H9 (cell line): Measurements from ENCODE around the gene LDLRAP1. TPM values are rescaled to one million over a fixed set of nuclear protein-coding genes. Genes with fewer than 3 reads are reported as not detected.

Source experiments
- DNase-seq: peaks from one replicate; pipeline ENCODE4 v3.0.0-alpha.2; 2017
- H2AFZ ChIP-seq: one replicate; pipeline ENCODE4 v1.6.1; 2013; ENCODE audit warnings: mild to moderate bottlenecking, low read length, control low read depth, moderate library complexity
- H2AK5ac ChIP-seq: 2 replicates; pipeline ENCODE4 v1.6.1; 2013; ENCODE audit warnings: low read length, control low read depth, mixed read lengths; ENCODE audit not compliant: insufficient read length
- H2BK120ac ChIP-seq: one replicate; pipeline ENCODE4 v1.6.1; 2013; ENCODE audit warnings: low read depth, mild to moderate bottlenecking, low read length, control low read depth, inconsistent platforms; ENCODE audit not compliant: poor library complexity, severe bottlenecking
- H2BK12ac ChIP-seq: 2 replicates; pipeline ENCODE4 v1.6.1; 2013; ENCODE audit warnings: low read length, control low read depth, mixed read lengths, low read depth; ENCODE audit not compliant: insufficient read length
- H2BK15ac ChIP-seq: 2 replicates; pipeline ENCODE4 v1.6.1; 2013; ENCODE audit warnings: low read depth, low read length, control low read depth
- H2BK20ac ChIP-seq: one replicate; pipeline ENCODE4 v1.6.1; 2013; ENCODE audit warnings: low read depth, mild to moderate bottlenecking, low read length, control low read depth, inconsistent platforms; ENCODE audit not compliant: poor library complexity, severe bottlenecking
- H2BK5ac ChIP-seq: 2 replicates; pipeline ENCODE4 v1.6.1; 2013; ENCODE audit warnings: low read length, control low read depth, mixed read lengths; ENCODE audit not compliant: insufficient read length
- H3K14ac ChIP-seq: 2 replicates; pipeline ENCODE4 v1.6.1; 2013; ENCODE audit warnings: low read length, control low read depth; ENCODE audit not compliant: insufficient read depth
- H3K18ac ChIP-seq: 2 replicates; pipeline ENCODE4 v1.6.1; 2013; ENCODE audit warnings: low read depth, mild to moderate bottlenecking, mixed read lengths, low read length, control low read depth; ENCODE audit not compliant: insufficient read length
- H3K23ac ChIP-seq: 2 replicates; pipeline ENCODE4 v1.6.1; 2013; ENCODE audit warnings: low read length, control low read depth, mixed read lengths, low read depth; ENCODE audit not compliant: insufficient read length
- H3K23me2 ChIP-seq: 2 replicates; pipeline ENCODE4 v1.6.1; 2013; ENCODE audit warnings: low read depth, mild to moderate bottlenecking, mixed read lengths, low read length, control low read depth; ENCODE audit not compliant: insufficient read length, poor library complexity, severe bottlenecking
- H3K27ac ChIP-seq: 2 replicates; pipeline ENCODE4 v1.5.1; 2013; ENCODE audit warnings: low read length, control low read depth, mixed read lengths, low read depth; ENCODE audit not compliant: insufficient read length
- H3K27me3 ChIP-seq: 2 replicates; pipeline ENCODE4 v1.6.1; 2013; ENCODE audit warnings: low read length, control low read depth, inconsistent platforms; ENCODE audit not compliant: insufficient read depth
- H3K4ac ChIP-seq: 2 replicates; pipeline ENCODE4 v1.6.1; 2013; ENCODE audit warnings: low read depth, mild to moderate bottlenecking, control low read depth, inconsistent platforms, low read length, moderate library complexity
- H3K4me1 ChIP-seq: 2 replicates; pipeline ENCODE4 v1.6.1; 2013; ENCODE audit warnings: low read length, control low read depth, inconsistent platforms; ENCODE audit not compliant: insufficient read depth
- H3K4me2 ChIP-seq: 2 replicates; pipeline ENCODE4 v1.6.1; 2013; ENCODE audit warnings: low read length, control low read depth, mixed read lengths; ENCODE audit not compliant: insufficient read length, insufficient read depth
- H3K56ac ChIP-seq: 2 replicates; pipeline ENCODE4 v1.6.1; 2013; ENCODE audit warnings: low read depth, mild to moderate bottlenecking, mixed read lengths, low read length, control low read depth; ENCODE audit not compliant: insufficient read length
- H3K79me1 ChIP-seq: 2 replicates; pipeline ENCODE4 v1.6.1; 2013; ENCODE audit warnings: low read depth, mild to moderate bottlenecking, moderate library complexity, low read length, control low read depth, inconsistent platforms; ENCODE audit not compliant: insufficient read depth, poor library complexity, severe bottlenecking
- H3K79me2 ChIP-seq: 2 replicates; pipeline ENCODE4 v1.6.1; 2013; ENCODE audit warnings: low read length, control low read depth, inconsistent platforms; ENCODE audit not compliant: insufficient read depth
- H3K9ac ChIP-seq: 2 replicates; pipeline ENCODE4 v1.6.1; 2013; ENCODE audit warnings: low read length, control low read depth, mixed read lengths; ENCODE audit not compliant: insufficient read length; ENCODE audit errors: extremely low read depth
- H3K9me3 ChIP-seq: one replicate; pipeline ENCODE4 v1.6.1; 2013; ENCODE audit warnings: low read depth, low read length, inconsistent platforms; ENCODE audit not compliant: control insufficient read depth
- H3T11ph ChIP-seq: one replicate; pipeline ENCODE4 v1.6.1; 2013; ENCODE audit warnings: mild to moderate bottlenecking, low read length, control low read depth, inconsistent platforms
- H4K20me1 ChIP-seq: one replicate; pipeline ENCODE4 v1.6.1; 2013; ENCODE audit not compliant: control insufficient read depth, insufficient read length, insufficient read depth
- H4K5ac ChIP-seq: 2 replicates; pipeline ENCODE4 v1.6.1; 2013; ENCODE audit warnings: low read depth, mild to moderate bottlenecking, mixed read lengths, low read length, control low read depth; ENCODE audit not compliant: insufficient read length
- H4K8ac ChIP-seq: replicated peaks from 2 replicates; pipeline ENCODE4 v1.6.1; 2013; ENCODE audit warnings: low read length, control low read depth, mixed read lengths, low read depth; ENCODE audit not compliant: insufficient read length
- H4K91ac ChIP-seq: 2 replicates; pipeline ENCODE4 v1.6.1; 2013; ENCODE audit warnings: low read depth, mild to moderate bottlenecking, moderate library complexity, mixed read lengths, low read length, control low read depth; ENCODE audit not compliant: insufficient read length
- H3K27ac Mint-ChIP-seq, 3 experiments: 2 replicates in 2 of 3; 3 replicates in 1 of 3; pipeline ENCODE4 v1.8.0; 2020 to 2021; ENCODE audit warnings: mixed read lengths in 3 of 3, mild to moderate bottlenecking in 1 of 3, moderate library complexity in 1 of 3
- H3K27me3 Mint-ChIP-seq: 2 replicates; pipeline ENCODE4 v1.8.0; 2021; ENCODE audit warnings: low read depth, mild to moderate bottlenecking, moderate library complexity, mixed read lengths
- H3K36me3 Mint-ChIP-seq, 3 experiments: 2 replicates in 2 of 3; 3 replicates in 1 of 3; pipeline ENCODE4 v1.8.0; 2020 to 2021; ENCODE audit warnings: low read depth in 3 of 3, mixed read lengths in 3 of 3; ENCODE audit not compliant: insufficient read depth in 1 of 3
- H3K4me1 Mint-ChIP-seq, 2 experiments: 2 replicates each; pipeline ENCODE4 v1.8.0; 2020; ENCODE audit warnings: mixed read lengths in 2 of 2
- H3K4me3 Mint-ChIP-seq, 2 experiments: 2 replicates in 1 of 2; 3 replicates in 1 of 2; pipeline ENCODE4 v1.8.0; 2020 to 2021; ENCODE audit warnings: mild to moderate bottlenecking in 2 of 2, mixed read lengths in 2 of 2, moderate library complexity in 1 of 2
- H3K9me3 Mint-ChIP-seq, 2 experiments: 2 replicates in 1 of 2; 3 replicates in 1 of 2; pipeline ENCODE4 v1.8.0; 2020; ENCODE audit warnings: mild to moderate bottlenecking in 2 of 2, mixed read lengths in 2 of 2, moderate library complexity in 1 of 2
- WGBS: extraction: QIAGEN DNeasy Blood & Tissue Kit; methylation state at CpG from one replicate; pipeline ENCODE4 v1.1.7; 2013; ENCODE audit warnings: missing lambda C conversion rate, low lambda C conversion rate, mixed read lengths; ENCODE audit not compliant: insufficient read length; ENCODE audit errors: extremely low coverage; 5-methylcytosine and 5-hydroxymethylcytosine counted together
- total RNA-seq: library from RNA; stranded (reverse); gene quantifications from 2 replicates; pipeline ENCODE4 v1.2.1, GENCODE V29; 2021
- TF ChIP-seq, protein P1 (sequence below): fragments of 200-600 bp; sonication (generic); conservative IDR thresholded peaks from 3 replicates; pipeline ENCODE4 v1.8.0; 2021; ENCODE audit warnings: antibody characterized with exemption, mild to moderate bottlenecking

Gene LDLRAP1
- total RNA-seq, 1 experiment from 2014 or later = 15.7 TPM

- H3K27me3 ChIP-seq = no peaks in the 10 kb centered on the region
- TF ChIP-seq, protein P1, sequence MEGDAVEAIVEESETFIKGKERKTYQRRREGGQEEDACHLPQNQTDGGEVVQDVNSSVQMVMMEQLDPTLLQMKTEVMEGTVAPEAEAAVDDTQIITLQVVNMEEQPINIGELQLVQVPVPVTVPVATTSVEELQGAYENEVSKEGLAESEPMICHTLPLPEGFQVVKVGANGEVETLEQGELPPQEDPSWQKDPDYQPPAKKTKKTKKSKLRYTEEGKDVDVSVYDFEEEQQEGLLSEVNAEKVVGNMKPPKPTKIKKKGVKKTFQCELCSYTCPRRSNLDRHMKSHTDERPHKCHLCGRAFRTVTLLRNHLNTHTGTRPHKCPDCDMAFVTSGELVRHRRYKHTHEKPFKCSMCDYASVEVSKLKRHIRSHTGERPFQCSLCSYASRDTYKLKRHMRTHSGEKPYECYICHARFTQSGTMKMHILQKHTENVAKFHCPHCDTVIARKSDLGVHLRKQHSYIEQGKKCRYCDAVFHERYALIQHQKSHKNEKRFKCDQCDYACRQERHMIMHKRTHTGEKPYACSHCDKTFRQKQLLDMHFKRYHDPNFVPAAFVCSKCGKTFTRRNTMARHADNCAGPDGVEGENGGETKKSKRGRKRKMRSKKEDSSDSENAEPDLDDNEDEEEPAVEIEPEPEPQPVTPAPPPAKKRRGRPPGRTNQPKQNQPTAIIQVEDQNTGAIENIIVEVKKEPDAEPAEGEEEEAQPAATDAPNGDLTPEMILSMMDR = no peak
- no peaks in the 10 kb centered on the region for H3K23me2 ChIP-seq
- Mint-ChIP-seq H3K9me3 (peaks cover 0 to under 1% of the 10 kb centered on the region in 2 experiments; a peak in 1 of 5 replicates), H3K27ac (no peak overlapping the region), H3K4me3 (no peak overlapping the region), H3K27me3 (peaks cover 7% of the 10 kb centered on the region), H3K4me1 (peaks cover 9 to 13% of the 10 kb centered on the region in 2 experiments), H3K36me3 (no peaks in the 10 kb centered on the region; a peak in 2 of 7 replicates)
- H4K8ac ChIP-seq = no peak overlapping the region
- H3K4ac ChIP-seq = no peak overlapping the region
- no peaks in the 10 kb centered on the region for H3K4me1 ChIP-seq
- no peak overlapping the region for H2BK120ac ChIP-seq
- DNase-seq = no peak
- H4K20me1 ChIP-seq = no peaks in the 10 kb centered on the region
- H2BK20ac ChIP-seq = no peak overlapping the region
- no peak overlapping the region for H3K9ac ChIP-seq
- H3K23ac ChIP-seq = no peak overlapping the region
- no peak overlapping the region for H4K5ac ChIP-seq
- H3K27ac ChIP-seq = no peak overlapping the region
- H3K4me2 ChIP-seq = no peak overlapping the region
- H3K56ac ChIP-seq = no peak overlapping the region
- H3K79me1 ChIP-seq = no peaks in the 10 kb centered on the region
- no peak overlapping the region for H2BK5ac ChIP-seq
- no CpG with 5 or more reads among the region's 2 CpGs for WGBS
- H3K9me3 ChIP-seq = no peaks in the 10 kb centered on the region
- no peak overlapping the region for H3K18ac ChIP-seq
- no peak overlapping the region for H2BK12ac ChIP-seq
- H2BK15ac ChIP-seq = no peak overlapping the region
- no peak overlapping the region for H3T11ph ChIP-seq
- no peaks in the 10 kb centered on the region for H3K79me2 ChIP-seq
- H2AFZ ChIP-seq = no peak overlapping the region
- H2AK5ac ChIP-seq = no peak overlapping the region
- no peak overlapping the region for H3K14ac ChIP-seq
- H4K91ac ChIP-seq = no peak overlapping the region
These were observed 50.5 kb downstream of the LDLRAP1 start for GRCh38 chr1:25593861-25594260.
